Neural crest cell (in vitro differentiated cells): ENCODE data around the gene ZDHHC4. TPM values are rescaled to one million over a fixed set of nuclear protein-coding genes. Genes with fewer than 3 reads are reported as not detected.
"Not testable (repeated sequence)": the region's sequence is repeated elsewhere in the genome, so short reads cannot be mapped to it uniquely, and the experiment has no call there.

Experiments used
- DNase-seq: peaks from one replicate; pipeline ENCODE4 v3.0.0; 2021; ENCODE audit warnings: low read depth, mixed read lengths, low spot score
- H3K27ac Mint-ChIP-seq: one replicate; pipeline ENCODE4 v1.8.0; 2021; ENCODE audit warnings: mild to moderate bottlenecking, mixed read lengths; ENCODE audit not compliant: unreplicated experiment
- H3K27me3 Mint-ChIP-seq: 2 replicates; pipeline ENCODE4 v1.8.0; 2021; ENCODE audit warnings: low read depth, mild to moderate bottlenecking, mixed read lengths
- H3K36me3 Mint-ChIP-seq: 2 replicates; pipeline ENCODE4 v1.8.0; 2021; ENCODE audit warnings: low read depth, mild to moderate bottlenecking, mixed read lengths
- H3K4me1 Mint-ChIP-seq: 2 replicates; pipeline ENCODE4 v1.8.0; 2021; ENCODE audit warnings: mixed read lengths
- H3K4me3 Mint-ChIP-seq: one replicate; pipeline ENCODE4 v1.8.0; 2021; ENCODE audit warnings: mild to moderate bottlenecking, mixed read lengths
- H3K9me3 Mint-ChIP-seq: 2 replicates; pipeline ENCODE4 v1.8.0; 2021; ENCODE audit warnings: mixed read lengths
- total RNA-seq: library from RNA; stranded (reverse); gene quantifications from 2 replicates; pipeline ENCODE4 v1.2.1, GENCODE V29; 2021
- TF ChIP-seq, protein P1 (sequence below): fragments of 200-600 bp; sonication (generic); conservative IDR thresholded peaks from 2 replicates; pipeline ENCODE4 v1.5.0; 2021; ENCODE audit warnings: antibody characterized with exemption, mild to moderate bottlenecking

ZDHHC4 gene
- total RNA-seq, 1 donor from 2014 or later: 78.6 TPM

- H3K27me3 Mint-ChIP-seq: no peaks in the 10 kb centered on the region
- TF ChIP-seq, protein P1, sequence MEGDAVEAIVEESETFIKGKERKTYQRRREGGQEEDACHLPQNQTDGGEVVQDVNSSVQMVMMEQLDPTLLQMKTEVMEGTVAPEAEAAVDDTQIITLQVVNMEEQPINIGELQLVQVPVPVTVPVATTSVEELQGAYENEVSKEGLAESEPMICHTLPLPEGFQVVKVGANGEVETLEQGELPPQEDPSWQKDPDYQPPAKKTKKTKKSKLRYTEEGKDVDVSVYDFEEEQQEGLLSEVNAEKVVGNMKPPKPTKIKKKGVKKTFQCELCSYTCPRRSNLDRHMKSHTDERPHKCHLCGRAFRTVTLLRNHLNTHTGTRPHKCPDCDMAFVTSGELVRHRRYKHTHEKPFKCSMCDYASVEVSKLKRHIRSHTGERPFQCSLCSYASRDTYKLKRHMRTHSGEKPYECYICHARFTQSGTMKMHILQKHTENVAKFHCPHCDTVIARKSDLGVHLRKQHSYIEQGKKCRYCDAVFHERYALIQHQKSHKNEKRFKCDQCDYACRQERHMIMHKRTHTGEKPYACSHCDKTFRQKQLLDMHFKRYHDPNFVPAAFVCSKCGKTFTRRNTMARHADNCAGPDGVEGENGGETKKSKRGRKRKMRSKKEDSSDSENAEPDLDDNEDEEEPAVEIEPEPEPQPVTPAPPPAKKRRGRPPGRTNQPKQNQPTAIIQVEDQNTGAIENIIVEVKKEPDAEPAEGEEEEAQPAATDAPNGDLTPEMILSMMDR: no peak
- no peaks in the 10 kb centered on the region for H3K4me1 Mint-ChIP-seq
- H3K36me3 Mint-ChIP-seq: peaks cover 2% of the 10 kb centered on the region
- H3K9me3 Mint-ChIP-seq: no peaks in the 10 kb centered on the region
- H3K4me3 Mint-ChIP-seq: no peak overlapping the region
- no peak for DNase-seq
- no peak overlapping the region for H3K27ac Mint-ChIP-seq
Observed at GRCh38 chr7:6628045-6628444, 50.8 kb downstream of the ZDHHC4 start.

- TF ChIP-seq, protein P1: no peak
- Mint-ChIP-seq H3K27ac (no peak overlapping the region), H3K27me3 (no peaks in the 10 kb centered on the region), H3K36me3 (no peaks in the 10 kb centered on the region), H3K4me3 (no peak overlapping the region), H3K4me1 (no peaks in the 10 kb centered on the region), H3K9me3 (no peaks in the 10 kb centered on the region)
- no peak for DNase-seq
Observed at GRCh38 chr7:6630007-6630849, 53.0 kb downstream of the ZDHHC4 start.

DNA sequence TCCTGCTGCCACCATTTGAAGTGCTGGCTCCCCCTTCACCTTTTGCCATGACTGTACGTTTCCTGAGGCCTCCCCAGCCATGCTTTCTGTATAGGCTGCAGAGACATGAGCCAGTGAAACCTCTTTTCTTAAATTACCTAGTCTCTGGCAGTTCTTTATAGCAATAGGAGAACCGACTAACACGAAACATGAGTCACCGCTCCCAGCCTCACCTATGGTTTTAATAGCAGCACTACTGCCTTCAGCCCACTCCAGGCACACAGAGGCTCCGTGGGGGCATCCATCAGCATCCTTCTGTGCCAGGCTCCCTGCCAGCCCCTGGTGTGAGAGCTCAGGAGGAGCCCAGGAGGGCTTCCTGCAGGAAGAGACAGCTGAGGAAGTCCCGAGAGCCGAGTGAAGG lies 54.4 kb downstream of the ZDHHC4 start:
- no peaks in the 10 kb centered on the region for H3K9me3 Mint-ChIP-seq
- no peak overlapping the region for H3K27ac Mint-ChIP-seq
- peak overlapping the region; percentile 41 for H3K4me3 Mint-ChIP-seq
- H3K36me3 Mint-ChIP-seq: no peaks in the 10 kb centered on the region
- no peaks in the 10 kb centered on the region for H3K27me3 Mint-ChIP-seq
- peaks cover 5% of the 10 kb centered on the region for H3K4me1 Mint-ChIP-seq
- TF ChIP-seq, protein P1: no peak
- no peak for DNase-seq

GRCh38 chr7:6634021-6634420 lies 56.8 kb downstream of the ZDHHC4 start:
- TF ChIP-seq, protein P1: no peak
- Mint-ChIP-seq H3K36me3 (peaks cover under 1% of the 10 kb centered on the region), H3K27me3 (no peaks in the 10 kb centered on the region), H3K9me3 (no peaks in the 10 kb centered on the region), H3K4me1 (peaks cover 18% of the 10 kb centered on the region), H3K27ac (peak overlapping the region; percentile 24), H3K4me3 (peak overlapping the region; percentile 74)
- DNase-seq: no peak

- Mint-ChIP-seq H3K4me1 (peaks cover 23% of the 10 kb centered on the region), H3K4me3 (peak overlapping the region; percentile 84)
- not testable (repeated sequence) for H3K36me3 Mint-ChIP-seq, DNase-seq, H3K9me3 Mint-ChIP-seq, H3K27me3 Mint-ChIP-seq, H3K27ac Mint-ChIP-seq
Observed at GRCh38 chr7:6634971-6635370, 57.7 kb downstream of the ZDHHC4 start.
